GM10266 (cell line): Measurements from ENCODE around the gene IL4R.

ENCODE experiments used
- DNase-seq: peaks from one replicate; pipeline ENCODE4 v3.0.0; 2012; ENCODE audit errors: extremely low spot score
- CTCF ChIP-seq: IDR thresholded peaks from 2 replicates; pipeline ENCODE4 v1.5.1; 2012; ENCODE audit warnings: mild to moderate bottlenecking, low read depth; ENCODE audit not compliant: control insufficient read depth, insufficient read depth; ENCODE audit errors: missing control alignments

The IL4R gene

DNA sequence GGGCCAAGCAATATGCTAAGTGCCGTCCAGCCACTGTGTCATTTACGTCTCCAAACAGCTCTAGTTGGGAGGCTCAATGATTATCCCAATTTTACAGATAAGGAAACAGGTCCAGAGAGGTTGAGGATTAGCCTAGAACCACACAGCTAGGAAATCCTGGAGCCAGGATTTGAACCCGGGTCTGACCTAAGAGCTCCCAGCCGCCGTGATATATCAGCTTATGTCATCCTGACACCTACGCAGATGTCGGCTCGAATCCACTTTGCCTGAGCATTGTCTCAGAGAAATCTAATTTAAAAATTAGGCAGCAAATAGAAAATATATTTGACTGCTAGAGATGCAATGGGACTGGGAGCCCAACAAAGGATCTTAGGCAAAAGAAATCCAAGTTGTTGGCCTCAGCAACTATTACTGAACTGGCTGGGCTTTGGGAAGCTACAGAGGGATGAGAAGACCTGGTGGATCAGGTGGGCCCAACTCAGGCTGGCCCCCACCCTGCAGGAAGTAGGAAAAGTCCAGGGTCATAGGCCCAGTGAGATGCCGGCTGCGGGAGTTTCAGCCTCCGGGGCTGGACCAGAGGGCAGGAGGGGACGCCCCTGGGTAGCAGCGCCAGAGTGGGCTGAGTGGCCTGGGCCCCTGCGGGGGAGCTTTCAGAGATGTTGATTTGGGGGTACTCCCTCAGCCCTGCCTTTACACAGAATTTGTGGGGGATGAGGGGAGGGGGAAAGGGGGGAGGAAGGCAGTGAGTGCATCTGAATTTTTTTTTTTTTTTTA lies 53.1 kb downstream of the IL4R start:
- peak; percentile 47 for DNase-seq
- no peak for TF ChIP-seq CTCF

GRCh38 chr16:27367461-27368357 lies 53.9 kb downstream of the IL4R start:
- peak; percentile 77 for DNase-seq
- peak; percentile 88 for TF ChIP-seq CTCF

DNA sequence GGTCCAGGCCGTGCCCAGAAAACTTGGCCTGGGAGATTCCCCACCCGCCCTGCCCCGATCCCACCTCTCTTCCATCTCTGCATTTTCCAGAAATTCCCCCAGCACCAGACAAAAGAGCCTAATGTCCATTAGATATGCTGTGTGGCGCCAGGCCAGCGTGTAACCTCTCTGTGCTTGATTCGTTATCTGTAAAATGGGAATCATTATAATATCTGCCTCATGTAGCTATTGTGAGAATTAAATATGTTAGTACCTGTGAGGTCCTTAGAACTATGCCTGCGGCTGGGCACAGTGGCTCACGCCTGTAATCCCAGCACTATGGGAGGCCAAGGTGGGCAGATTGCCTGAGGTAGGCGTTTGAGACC lies 54.6 kb downstream of the IL4R start:
- DNase-seq: no peak
- TF ChIP-seq CTCF: no peak

DNA sequence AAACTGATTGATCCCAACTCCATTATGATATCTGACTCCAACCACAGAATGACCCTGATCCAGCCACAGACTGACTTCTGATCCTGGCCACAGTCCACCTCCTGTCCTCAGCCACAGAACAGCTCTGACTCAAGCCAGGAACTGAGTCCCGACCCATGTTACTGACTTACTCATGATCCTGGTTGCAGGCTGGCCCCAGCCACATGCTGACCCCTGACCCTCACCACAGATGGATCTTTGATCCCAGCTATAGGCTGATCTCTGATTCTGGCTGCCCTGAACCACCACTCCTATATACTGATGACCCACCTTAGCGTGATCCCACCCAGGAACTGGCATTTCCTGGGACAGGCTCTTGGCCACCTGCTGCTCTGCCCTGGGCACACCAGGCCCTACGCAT lies 56.0 kb downstream of the IL4R start:
- TF ChIP-seq CTCF: no peak
- no peak for DNase-seq

GRCh38 chr16:27370318-27370717 lies 56.5 kb downstream of the IL4R start:
- no peak for TF ChIP-seq CTCF
- no peak for DNase-seq

GRCh38 chr16:27373312-27373711 lies 59.5 kb downstream of the IL4R start:
- DNase-seq: no peak
- TF ChIP-seq CTCF: no peak
